ENCODE results near the gene TRIM67.

GRCh38 chr1:231219422-231220401 lies 57.9 kb downstream of the TRIM67 start:
- TF ChIP-seq POLR2A (IDR thresholded peaks at IDR 0.05; ENCODE audit: low read depth, low read length) = no peak
- no peak for TF ChIP-seq POLR2AphosphoS5 (IDR thresholded peaks at IDR 0.05; ENCODE audit: low read depth, low read length)
